GM19238 (cell line): ENCODE results near the gene BRSK2.

Experiments used
- DNase-seq: peaks from one replicate; pipeline ENCODE4 v3.0.0; 2011; ENCODE audit warnings: low spot score; ENCODE audit not compliant: insufficient read length

BRSK2 gene

GRCh38 chr11:1463056-1463455 lies 73.3 kb downstream of the BRSK2 start:
- no peak for DNase-seq

GRCh38 chr11:1466784-1467183 lies 77.0 kb downstream of the BRSK2 start:
- no peak for DNase-seq

GRCh38 chr11:1467270-1467669 lies 77.5 kb downstream of the BRSK2 start:
- no peak for DNase-seq

- DNase-seq: no peak
Observed at GRCh38 chr11:1468002-1468401, 78.3 kb downstream of the BRSK2 start.

- DNase-seq: no peak
Observed at GRCh38 chr11:1468473-1469066, 78.8 kb downstream of the BRSK2 start.

- DNase-seq: no peak
Observed at GRCh38 chr11:1469287-1469910, 79.7 kb downstream of the BRSK2 start.

- DNase-seq: no peak
Observed at GRCh38 chr11:1469911-1470680, 80.4 kb downstream of the BRSK2 start.

GRCh38 chr11:1470681-1471611 lies 81.2 kb downstream of the BRSK2 start:
- DNase-seq: no peak

GRCh38 chr11:1471736-1472135 lies 82.0 kb downstream of the BRSK2 start:
- no peak for DNase-seq

- DNase-seq: no peak
Observed at GRCh38 chr11:1472180-1473005, 82.7 kb downstream of the BRSK2 start.

GRCh38 chr11:1473011-1473628 lies 83.4 kb downstream of the BRSK2 start:
- no peak for DNase-seq

GRCh38 chr11:1473786-1474185 lies 84.1 kb downstream of the BRSK2 start:
- no peak for DNase-seq

- no peak for DNase-seq
Observed at GRCh38 chr11:1475841-1476240, 86.1 kb downstream of the BRSK2 start.

GRCh38 chr11:1476940-1477736 lies 87.4 kb downstream of the BRSK2 start:
- DNase-seq: no peak

GRCh38 chr11:1478011-1478410 lies 88.3 kb downstream of the BRSK2 start:
- DNase-seq: no peak

- DNase-seq: no peak
Observed at GRCh38 chr11:1478544-1478943, 88.8 kb downstream of the BRSK2 start.

- no peak for DNase-seq
Observed at GRCh38 chr11:1479006-1479677, 89.4 kb downstream of the BRSK2 start.

- DNase-seq: no peak
Observed at GRCh38 chr11:1479678-1480118, 90.0 kb downstream of the BRSK2 start.

GRCh38 chr11:1480191-1480554 lies 90.4 kb downstream of the BRSK2 start:
- no peak for DNase-seq
